Motor neuron (in vitro differentiated cells): ENCODE results near the gene MIS18BP1. TPM values are rescaled to one million over a fixed set of nuclear protein-coding genes. Genes with fewer than 3 reads are reported as not detected.

Source experiments
- ATAC-seq, 8 experiments: fragments of 200-7000 bp; cut with Tn5 transposase; replicated peaks in 6 of 8; 2 replicates each; pipeline ENCODE4 v1.8.0; 2021; ENCODE audit warnings: mild to moderate bottlenecking in 8 of 8, moderate library complexity in 8 of 8
- H3K27ac ChIP-seq, 2 donors: fragments of 250-450 bp; sonication (Bioruptor Pico); 2 replicates each; pipeline ENCODE4 v1.9.0; 2021; ENCODE audit warnings: antibody characterized with exemption in 2 of 2, mild to moderate bottlenecking in 2 of 2, moderate library complexity in 1 of 2
- H3K4me1 ChIP-seq, 2 donors: fragments of 250-450 bp; sonication (Bioruptor Pico); replicated peaks in 1 of 2; 2 replicates each; pipeline ENCODE4 v1.6.1; 2021; ENCODE audit warnings: antibody characterized with exemption in 2 of 2, mild to moderate bottlenecking in 2 of 2, moderate library complexity in 1 of 2
- H3K4me3 ChIP-seq, 5 donors: fragments of 250-450 bp; sonication (Bioruptor Pico); 2 replicates each; pipeline ENCODE4 v1.9.0; 2021; ENCODE audit warnings: antibody characterized with exemption in 5 of 5, mild to moderate bottlenecking in 5 of 5, moderate library complexity in 4 of 5
- WGBS, 10 experiments: fragments of 450-650 bp; shearing (Covaris generic); methylation state at CpG; one replicate each; pipeline ENCODE4 v1.0.0; 2022; 5-methylcytosine and 5-hydroxymethylcytosine counted together
- in situ Hi-C, 9 experiments: fragments of 400-800 bp; cut with MboI; loops; one replicate each; pipeline ENCODE4 v1.15.0; 2021; ENCODE audit warnings: low sequenced_read_pairs in 9 of 9, low pct_unique_long_range_greater_than_20kb in 2 of 9; ENCODE audit not compliant: unreplicated experiment in 9 of 9
- total RNA-seq, 8 experiments: library from RNA; unstranded; fragments of 300-600 nt; gene quantifications; 2 replicates each; pipeline versions ENCODE4 v1.2.3 to v1.2.4, GENCODE V29; 2022

Gene MIS18BP1
- total RNA-seq, 8 experiments from 2014 or later, result 2.3 to 49.8 (median 8.3) TPM

GRCh38 chr14:45181806-45182205 lies 71.2 kb downstream of the MIS18BP1 start:
- WGBS, 10 experiments, result 77 to 100% (median 93%) methylated on average over 1 to 3 of the region's 3 CpGs
- in situ Hi-C loops, result no loop called here
- Histone ChIP-seq H3K4me1 (no peaks in the 10 kb centered on the region), H3K4me3 (no peak overlapping the region), H3K27ac (no peak overlapping the region)
- no peak for ATAC-seq

GRCh38 chr14:45181329-45181728 lies 71.7 kb downstream of the MIS18BP1 start:
- Histone ChIP-seq H3K4me1 (no peaks in the 10 kb centered on the region), H3K4me3 (no peak overlapping the region), H3K27ac (no peak overlapping the region)
- no peak for ATAC-seq
- in situ Hi-C loops, result no loop called here
- 88 to 100% (median 96%) methylated on average over 3 to 5 of the region's 5 CpGs for WGBS, 10 experiments

DNA sequence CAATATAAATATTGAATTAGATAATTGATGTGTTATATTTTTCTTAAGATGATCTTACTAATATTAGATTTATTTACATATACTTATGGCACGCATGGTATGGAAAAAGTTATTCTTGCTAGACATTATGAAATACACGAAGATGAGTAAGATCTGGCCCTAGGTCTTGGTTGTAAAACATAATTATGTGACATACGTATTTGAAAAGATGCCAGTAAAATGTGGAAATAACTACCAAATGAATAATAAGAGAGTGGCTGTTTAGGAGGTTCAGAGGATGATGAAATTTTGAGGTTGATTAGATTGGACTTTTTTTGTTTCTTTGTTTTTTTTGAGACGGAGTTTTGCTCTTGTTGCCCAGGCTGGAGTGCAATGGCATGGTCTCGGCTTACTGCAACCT lies 75.9 kb downstream of the MIS18BP1 start:
- in situ Hi-C loops, result no loop called here
- Histone ChIP-seq H3K27ac (no peak overlapping the region), H3K4me3 (no peak overlapping the region), H3K4me1 (no peaks in the 10 kb centered on the region)
- 45 to 100% (median 91%) methylated on average over 2 to 5 of the region's 5 CpGs; no CpG with 5 or more reads in 1 of the 10 experiments for WGBS, 10 experiments
- ATAC-seq, result no peak

DNA sequence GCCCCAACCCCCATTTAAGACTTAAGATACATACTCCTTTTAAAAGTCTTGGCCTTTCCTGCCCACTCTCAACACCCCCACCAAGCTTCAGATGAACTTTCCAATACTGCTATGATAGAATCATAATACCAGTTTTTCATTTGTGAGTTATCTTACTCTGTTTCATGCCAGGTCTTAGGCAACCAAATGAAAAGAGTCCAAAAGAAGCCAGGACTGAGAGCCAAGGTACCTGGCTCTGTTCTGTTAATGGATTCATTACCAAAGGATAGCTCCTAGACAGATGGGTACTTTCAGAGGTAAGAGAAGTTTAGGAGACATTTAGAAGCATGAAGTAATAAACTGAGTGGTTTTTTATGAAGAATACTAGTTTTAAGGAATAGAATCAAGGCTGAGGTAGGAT lies 83.1 kb downstream of the MIS18BP1 start:
- H3K27ac ChIP-seq, result no peak overlapping the region
- no peak overlapping the region for H3K4me3 ChIP-seq
- in situ Hi-C loops, result no loop called here
- ATAC-seq, result no peak
- H3K4me1 ChIP-seq, result no peaks in the 10 kb centered on the region

DNA sequence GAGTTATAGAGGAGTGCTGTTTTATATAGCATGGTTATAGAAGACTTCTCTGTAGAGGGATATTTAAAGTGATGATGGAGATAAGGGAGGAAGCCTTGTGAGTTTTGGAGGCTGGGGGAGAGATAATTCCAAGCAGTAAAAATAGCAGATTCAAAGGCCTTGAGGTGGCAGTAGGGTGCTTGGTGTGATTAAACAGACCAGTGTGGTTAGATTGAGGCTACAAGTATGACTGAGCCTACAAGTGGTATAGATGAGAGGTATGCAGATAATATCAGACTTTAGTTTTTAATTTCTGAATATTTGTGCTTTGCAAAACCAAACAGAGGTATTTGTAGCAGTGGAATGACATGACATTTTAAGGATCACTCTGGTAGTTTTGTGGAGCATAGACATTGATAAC lies 96.9 kb downstream of the MIS18BP1 start:
- H3K4me1 ChIP-seq, result no peaks in the 10 kb centered on the region
- no peak overlapping the region for H3K4me3 ChIP-seq
- H3K27ac ChIP-seq, result no peak overlapping the region
- no peak for ATAC-seq
- in situ Hi-C loops, result no loop called here

Other genes starting within 250 kb of the MIS18BP1 start
- gene PRPF39, start 169.1 kb downstream of the MIS18BP1 start, total RNA-seq, result 10 to 100 TPM; 27.7 to 41.3 (median 33.5) TPM
- gene FKBP3, start 118.7 kb downstream of the MIS18BP1 start, total RNA-seq, result 100 to 1,000 TPM in 4 of 8 experiments, 10 to 100 TPM in 4; 38.1 to 126 (median 96.1) TPM
- gene FANCM, start 117.3 kb downstream of the MIS18BP1 start, total RNA-seq, result 10 to 100 TPM in 1 of 8 experiments, 1 to 10 TPM in 7; 2.6 to 13.1 (median 5.4) TPM